Kidney epithelial cell (primary cell): ENCODE measurements around the gene PRDX2. TPM values are rescaled to one million over a fixed set of nuclear protein-coding genes. Genes with fewer than 3 reads are reported as not detected.

ENCODE experiments used
- DNase-seq: peaks from one replicate; pipeline ENCODE4 v3.0.0-alpha.2; 2010; ENCODE audit warnings: low read depth
- H3K27me3 ChIP-seq: 2 replicates; pipeline ENCODE4 v1.6.0; 2011; ENCODE audit warnings: low read length; ENCODE audit not compliant: control insufficient read depth, insufficient read depth
- H3K36me3 ChIP-seq: 2 replicates; pipeline ENCODE4 v1.5.1; 2011; ENCODE audit warnings: low read length; ENCODE audit not compliant: control insufficient read depth, insufficient read depth
- H3K4me3 ChIP-seq: 2 replicates; pipeline ENCODE4 v1.5.1; 2011; ENCODE audit warnings: low read depth, mild to moderate bottlenecking, control low read depth, low read length
- total RNA-seq: library from RNA; depleted of rRNA; stranded (reverse); fragments of >200 nt; gene quantifications from 2 replicates; pipeline ENCODE4 v1.2.3, GENCODE V29; 2015
- TF ChIP-seq, protein P1 (sequence below): IDR thresholded peaks from 2 replicates; pipeline ENCODE4 v1.5.1; 2011; ENCODE audit warnings: mild to moderate bottlenecking, moderate library complexity, low read length, control low read depth, inconsistent platforms; ENCODE audit not compliant: insufficient read depth, poor library complexity, severe bottlenecking

The PRDX2 gene
- total RNA-seq, 1 donor from 2014 or later, result 366 TPM

DNA sequence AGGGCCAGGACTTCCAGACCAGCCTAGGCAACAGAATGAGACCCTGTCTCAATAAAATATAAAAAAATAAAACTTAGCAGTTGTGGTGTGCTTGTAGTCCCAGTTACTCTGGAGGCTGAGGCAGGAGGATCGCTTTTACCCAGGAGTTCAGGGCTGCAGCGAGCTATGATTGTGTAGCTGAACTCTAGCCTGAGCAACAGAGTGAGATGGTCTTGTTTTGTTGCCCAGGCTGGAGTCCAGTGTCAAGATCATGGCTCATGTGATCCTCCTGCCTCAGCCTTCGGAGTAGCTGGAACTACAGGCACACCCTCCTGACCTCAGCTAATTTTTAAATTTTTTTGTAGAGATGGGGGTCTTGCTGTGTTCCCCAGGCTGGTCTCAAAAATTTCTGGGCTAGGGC, 14.6 kb downstream of the PRDX2 start:
- no peak for DNase-seq
- H3K4me3 ChIP-seq, result no peak overlapping the region
- no peaks in the 10 kb centered on the region for H3K36me3 ChIP-seq
- TF ChIP-seq, protein P1, sequence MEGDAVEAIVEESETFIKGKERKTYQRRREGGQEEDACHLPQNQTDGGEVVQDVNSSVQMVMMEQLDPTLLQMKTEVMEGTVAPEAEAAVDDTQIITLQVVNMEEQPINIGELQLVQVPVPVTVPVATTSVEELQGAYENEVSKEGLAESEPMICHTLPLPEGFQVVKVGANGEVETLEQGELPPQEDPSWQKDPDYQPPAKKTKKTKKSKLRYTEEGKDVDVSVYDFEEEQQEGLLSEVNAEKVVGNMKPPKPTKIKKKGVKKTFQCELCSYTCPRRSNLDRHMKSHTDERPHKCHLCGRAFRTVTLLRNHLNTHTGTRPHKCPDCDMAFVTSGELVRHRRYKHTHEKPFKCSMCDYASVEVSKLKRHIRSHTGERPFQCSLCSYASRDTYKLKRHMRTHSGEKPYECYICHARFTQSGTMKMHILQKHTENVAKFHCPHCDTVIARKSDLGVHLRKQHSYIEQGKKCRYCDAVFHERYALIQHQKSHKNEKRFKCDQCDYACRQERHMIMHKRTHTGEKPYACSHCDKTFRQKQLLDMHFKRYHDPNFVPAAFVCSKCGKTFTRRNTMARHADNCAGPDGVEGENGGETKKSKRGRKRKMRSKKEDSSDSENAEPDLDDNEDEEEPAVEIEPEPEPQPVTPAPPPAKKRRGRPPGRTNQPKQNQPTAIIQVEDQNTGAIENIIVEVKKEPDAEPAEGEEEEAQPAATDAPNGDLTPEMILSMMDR, result no peak
- H3K27me3 ChIP-seq, result no peaks in the 10 kb centered on the region

DNA sequence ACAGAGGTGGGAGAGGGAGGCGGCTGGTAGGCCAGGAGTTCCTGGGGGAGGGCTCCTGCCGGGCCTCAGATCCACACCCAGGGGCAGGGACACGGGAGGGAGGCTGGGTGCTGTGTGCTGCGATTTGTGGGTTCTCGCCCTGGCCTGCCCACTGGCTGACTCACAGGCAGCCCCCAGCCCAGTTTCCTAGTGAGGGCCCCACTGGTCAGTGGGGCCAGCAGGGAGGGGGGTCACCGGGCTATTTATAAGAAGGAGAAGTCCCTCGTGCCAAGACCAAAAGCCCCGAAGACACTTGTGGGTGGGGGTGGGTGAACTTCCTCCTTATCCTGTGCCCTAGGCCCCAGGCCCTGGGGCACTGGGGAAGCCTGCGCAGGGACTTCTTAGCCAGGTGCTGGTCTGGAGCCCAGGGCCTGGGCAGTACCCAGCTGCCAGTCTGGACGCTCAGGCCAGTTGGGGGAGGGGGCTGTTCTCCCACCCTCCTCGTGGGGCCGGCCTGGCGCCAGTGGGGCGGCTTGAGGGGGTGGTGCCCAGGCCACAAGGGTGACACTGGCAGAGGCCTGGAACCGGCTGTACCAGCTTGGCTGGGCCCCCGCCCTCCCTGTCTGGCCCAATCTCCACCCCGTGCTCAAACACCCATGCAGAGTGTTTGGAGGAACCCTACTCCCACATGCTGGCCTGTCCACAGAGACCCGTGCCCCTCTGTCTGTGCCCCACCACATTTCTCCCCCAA, 15.3 kb downstream of the PRDX2 start:
- Histone ChIP-seq H3K36me3 (no peaks in the 10 kb centered on the region), H3K4me3 (no peak overlapping the region), H3K27me3 (no peaks in the 10 kb centered on the region)
- no peak for DNase-seq
- TF ChIP-seq, protein P1, result no peak

DNA sequence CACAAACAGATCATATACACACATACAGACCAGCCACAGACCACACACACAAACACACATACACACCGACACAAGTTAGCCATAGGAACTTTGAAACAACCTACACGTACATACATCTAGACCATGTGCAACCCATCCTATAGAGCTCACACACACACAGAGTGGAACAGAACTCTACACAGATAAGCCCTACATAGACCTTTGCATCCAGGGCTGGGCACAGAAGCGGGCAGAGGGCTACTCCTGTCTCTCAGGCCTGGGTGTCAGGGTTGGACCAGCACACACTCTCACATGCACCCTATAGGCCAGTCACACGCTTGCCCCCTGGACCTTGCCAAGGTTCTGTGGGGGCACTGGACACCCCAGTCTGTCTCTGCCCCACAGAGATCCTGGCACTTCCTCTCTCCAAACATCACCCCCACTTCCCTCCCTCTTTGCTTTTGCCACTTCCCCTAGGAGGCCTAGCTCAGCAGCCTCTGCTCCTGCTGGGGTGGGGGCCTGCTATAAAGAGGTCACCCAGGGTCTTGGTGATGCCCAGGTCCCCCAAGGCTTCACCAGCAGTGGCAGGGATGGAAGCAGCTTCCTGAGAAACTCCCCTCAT, 16.1 kb downstream of the PRDX2 start:
- TF ChIP-seq, protein P1, result no peak
- no peak for DNase-seq
- Histone ChIP-seq H3K4me3 (no peak overlapping the region), H3K36me3 (no peaks in the 10 kb centered on the region), H3K27me3 (no peaks in the 10 kb centered on the region)

DNA sequence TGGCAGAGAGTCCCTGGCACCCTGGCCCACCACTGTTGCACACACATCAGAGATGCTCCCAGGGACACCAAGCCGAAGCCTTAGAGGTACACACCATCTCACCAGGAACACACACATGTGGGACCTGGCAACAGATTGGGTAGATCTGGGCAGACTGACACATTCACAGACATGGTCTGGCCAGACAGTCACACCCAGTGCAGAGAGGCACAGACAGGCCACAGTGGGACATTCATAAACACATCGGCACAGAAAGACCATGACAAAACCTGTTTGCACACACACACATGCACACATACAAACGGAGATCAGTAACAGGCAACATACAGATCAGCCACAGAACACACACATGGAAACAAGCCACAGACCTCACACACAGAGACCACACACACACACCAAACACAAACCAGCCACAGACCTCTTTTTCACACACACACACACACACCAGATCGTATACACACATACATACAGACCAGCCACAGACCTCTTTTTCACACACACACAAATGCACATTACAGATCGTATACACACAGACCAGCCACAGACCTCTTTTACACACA, 16.6 kb downstream of the PRDX2 start:
- TF ChIP-seq, protein P1, result no peak
- no peak overlapping the region for H3K4me3 ChIP-seq
- no peak for DNase-seq
- no peaks in the 10 kb centered on the region for H3K27me3 ChIP-seq
- H3K36me3 ChIP-seq, result no peaks in the 10 kb centered on the region

DNA sequence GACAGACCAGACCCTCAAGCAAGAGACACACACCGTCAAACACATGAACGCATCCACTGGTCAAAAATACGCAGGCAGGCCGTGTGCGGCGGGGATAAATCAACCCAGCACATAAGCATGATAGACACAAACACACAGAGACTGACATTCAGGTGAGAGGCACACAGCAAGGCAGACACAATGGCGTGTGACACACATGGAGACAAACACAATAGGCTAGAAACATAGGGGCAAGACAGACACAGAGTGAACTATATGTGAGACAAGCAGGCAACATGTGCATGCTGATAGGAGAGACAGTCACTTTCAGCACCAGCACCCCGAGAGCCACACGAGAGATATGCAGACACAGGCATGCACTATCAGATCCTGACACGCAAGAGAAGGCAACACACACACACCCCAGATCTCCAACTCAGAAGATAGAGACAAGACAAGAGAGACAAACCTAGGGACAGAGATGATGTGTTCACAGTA, 17.2 kb downstream of the PRDX2 start:
- Histone ChIP-seq H3K4me3 (no peak overlapping the region), H3K27me3 (no peaks in the 10 kb centered on the region), H3K36me3 (no peaks in the 10 kb centered on the region)
- DNase-seq, result no peak
- TF ChIP-seq, protein P1, result no peak
